ENCODE results near the gene SCMH1. TPM values are rescaled to one million over a fixed set of nuclear protein-coding genes. Genes with fewer than 3 reads are reported as not detected.

The SCMH1 gene
- total RNA-seq, 1 experiment from 2014 or later = 16.5 TPM

- Histone ChIP-seq H2BK12ac (ENCODE audit: insufficient read length, low read depth, low read length) (no peak overlapping the region), H3K27me3 (ENCODE audit: insufficient read depth, low read length) (no peaks in the 10 kb centered on the region), H3K23ac (ENCODE audit: insufficient read length, low read depth, low read length) (no peak overlapping the region), H3K4ac (ENCODE audit: low read depth, low read length) (no peak overlapping the region), H2BK120ac (ENCODE audit: low read depth, low read length, poor library complexity, severe bottlenecking) (no peak overlapping the region), H2AK5ac (ENCODE audit: insufficient read length, low read length) (no peak overlapping the region), H3K56ac (ENCODE audit: insufficient read length, low read depth, low read length) (no peak overlapping the region), H3K9me3 (ENCODE audit: control insufficient read depth, low read depth, low read length) (peaks cover 8% of the 10 kb centered on the region), H4K91ac (ENCODE audit: insufficient read length, low read depth, low read length) (no peak overlapping the region), H2BK20ac (ENCODE audit: low read depth, low read length, poor library complexity, severe bottlenecking) (no peak overlapping the region), H3T11ph (ENCODE audit: low read length) (no peak overlapping the region), H3K14ac (ENCODE audit: insufficient read depth, low read length) (no peak overlapping the region), H3K79me1 (ENCODE audit: insufficient read depth, low read depth, low read length, poor library complexity, severe bottlenecking) (no peaks in the 10 kb centered on the region), H3K4me1 (ENCODE audit: insufficient read depth, low read length) (no peaks in the 10 kb centered on the region), H4K5ac (ENCODE audit: insufficient read length, low read depth, low read length) (no peak overlapping the region), H2BK15ac (ENCODE audit: low read depth, low read length) (no peak overlapping the region), H3K79me2 (ENCODE audit: insufficient read depth, low read length) (no peaks in the 10 kb centered on the region; the same call in 1 of the 2 replicates), H3K18ac (ENCODE audit: insufficient read length, low read depth, low read length) (no peak overlapping the region), H2AFZ (ENCODE audit: low read length) (no peak overlapping the region), H4K8ac (replicated peaks; ENCODE audit: insufficient read length, low read depth, low read length) (no peak overlapping the region), H3K23me2 (ENCODE audit: insufficient read length, low read depth, low read length, poor library complexity, severe bottlenecking) (no peaks in the 10 kb centered on the region), H2BK5ac (ENCODE audit: insufficient read length, low read length) (no peak overlapping the region), H4K20me1 (ENCODE audit: control insufficient read depth, insufficient read depth, insufficient read length) (no peaks in the 10 kb centered on the region), H3K27ac (ENCODE audit: insufficient read length, low read depth, low read length) (no peak overlapping the region), H3K4me2 (ENCODE audit: insufficient read depth, insufficient read length, low read length) (no peak overlapping the region), H3K9ac (ENCODE audit: extremely low read depth, insufficient read length, low read length) (no peak overlapping the region)
- H3K4me3 Mint-ChIP-seq = no peak overlapping the region
- peaks cover 0 to 3% of the 10 kb centered on the region in 2 experiments; a peak in 1 of 4 replicates for H3K4me1 Mint-ChIP-seq
- peaks cover 18 to 25% (median 21%) of the 10 kb centered on the region in 3 experiments for H3K36me3 Mint-ChIP-seq (ENCODE audit: insufficient read depth in 1 of 3, low read depth in 3 of 3)
- no peak for DNase-seq
- H3K9me3 Mint-ChIP-seq = peaks cover 10 to 23% of the 10 kb centered on the region in 2 experiments
- no peak overlapping the region for H3K27ac Mint-ChIP-seq
- no peaks in the 10 kb centered on the region for H3K27me3 Mint-ChIP-seq (ENCODE audit: low read depth)
- no peak for TF ChIP-seq CTCF (conservative IDR thresholded peaks at IDR 0.05)
- WGBS (ENCODE audit: extremely low coverage, insufficient read length, low lambda C conversion rate) = no CpG with 5 or more reads among the region's 1 CpG
Measured at GRCh38 chr1:41217441-41217840, 24.7 kb downstream of the SCMH1 start.

All from H9 (cell line).